ENCODE measurements around the gene FAR2.

- TF ChIP-seq EZH2phosphoT487 (IDR thresholded peaks at IDR 0.05; ENCODE audit: low read depth) (no peak), CTCF (IDR thresholded peaks at IDR 0.05; ENCODE audit: low read depth, low read length) (no peak)
These were observed 49.8 kb downstream of the FAR2 start for GRCh38 chr12:29198901-29199300.

Measured in OCI-LY3 (cell line).